G401.6 (cell line): ENCODE data around the gene CEP112.

Experiments used
- FAIRE-seq: peaks from 2 replicates; lab custom pipeline; 2012; peaks lifted over from hg19 to GRCh38; lab: Jason Lieb, UNC

The CEP112 gene

DNA sequence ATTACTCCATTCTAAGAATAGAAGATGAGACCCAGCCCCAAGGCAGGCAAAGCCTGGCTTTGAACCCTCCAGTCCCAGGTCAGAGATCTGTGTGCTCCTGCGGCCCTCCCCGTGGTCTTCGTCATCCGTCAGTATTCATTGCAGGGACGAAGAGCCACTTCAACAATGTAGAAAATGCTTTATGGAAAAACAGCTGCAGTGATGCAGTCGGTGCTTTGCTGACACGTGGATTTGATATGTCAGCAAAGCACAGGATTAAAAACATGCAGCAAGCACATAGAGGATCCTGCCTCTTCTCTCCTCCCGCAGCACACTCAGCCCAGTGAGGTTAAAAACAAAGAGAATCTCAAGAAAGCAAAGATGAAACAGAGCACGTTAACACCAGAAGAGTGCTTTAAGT is 513.4 kb downstream of the CEP112 start:
- no peak for FAIRE-seq

DNA sequence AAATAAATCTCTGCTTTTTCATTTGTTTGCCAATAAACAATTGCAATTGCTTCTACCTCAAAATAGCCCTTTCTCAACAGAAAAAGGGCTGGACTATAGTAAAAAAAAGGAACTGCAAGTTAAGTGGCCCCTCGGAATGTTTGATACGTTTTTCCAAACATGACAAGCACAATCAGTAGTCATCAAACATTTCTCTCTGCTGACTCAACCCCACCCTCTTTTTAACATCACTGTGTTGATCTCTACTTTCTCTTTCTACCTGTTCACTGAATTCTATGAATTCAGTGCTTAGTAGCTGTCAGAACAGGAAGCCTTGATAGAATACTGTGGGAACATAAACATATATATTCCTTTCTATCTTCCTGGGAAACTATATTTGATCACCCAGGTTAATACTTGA is 514.0 kb downstream of the CEP112 start:
- no peak for FAIRE-seq

DNA sequence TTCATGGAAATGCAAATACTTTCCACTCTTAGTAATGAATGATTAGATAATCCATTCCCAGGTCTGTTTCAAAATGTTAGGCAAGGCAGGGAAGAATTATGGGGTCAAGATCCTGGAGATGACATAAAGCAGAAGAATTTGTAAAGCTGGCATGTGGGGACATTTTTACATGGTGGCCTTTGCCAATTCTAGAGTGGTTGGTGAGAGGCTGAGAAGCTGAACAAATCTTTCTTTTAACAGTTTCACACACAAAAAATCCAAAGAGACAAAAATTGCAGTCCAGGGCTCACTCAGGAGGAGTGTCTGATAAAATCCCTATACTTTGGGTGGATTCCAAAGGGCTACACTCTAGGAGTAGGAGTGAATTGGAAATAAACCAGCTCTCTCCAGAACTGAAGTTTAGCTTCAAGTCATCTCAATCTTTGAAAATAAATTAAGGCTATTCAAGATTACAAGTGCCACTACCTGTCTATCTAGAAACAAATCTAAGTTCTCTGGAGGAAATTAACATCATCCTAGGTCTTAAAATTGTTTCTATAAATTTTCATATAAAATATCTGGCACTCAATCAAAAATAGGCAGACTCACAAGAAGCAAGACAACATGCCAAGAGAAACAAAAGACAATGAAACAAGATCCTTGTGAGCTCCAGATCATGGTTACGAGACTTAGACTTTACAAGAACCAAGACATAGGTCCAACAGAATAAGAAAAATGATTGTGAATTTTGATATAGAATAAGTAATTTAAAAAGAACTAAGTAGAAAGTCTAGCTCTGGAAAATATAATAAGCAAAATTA is 517.5 kb downstream of the CEP112 start:
- FAIRE-seq: no peak

- no peak for FAIRE-seq
Observed at GRCh38 chr17:65670667-65671371, 521.1 kb downstream of the CEP112 start.

- no peak for FAIRE-seq
Observed at GRCh38 chr17:65668211-65668610, 523.7 kb downstream of the CEP112 start.

DNA sequence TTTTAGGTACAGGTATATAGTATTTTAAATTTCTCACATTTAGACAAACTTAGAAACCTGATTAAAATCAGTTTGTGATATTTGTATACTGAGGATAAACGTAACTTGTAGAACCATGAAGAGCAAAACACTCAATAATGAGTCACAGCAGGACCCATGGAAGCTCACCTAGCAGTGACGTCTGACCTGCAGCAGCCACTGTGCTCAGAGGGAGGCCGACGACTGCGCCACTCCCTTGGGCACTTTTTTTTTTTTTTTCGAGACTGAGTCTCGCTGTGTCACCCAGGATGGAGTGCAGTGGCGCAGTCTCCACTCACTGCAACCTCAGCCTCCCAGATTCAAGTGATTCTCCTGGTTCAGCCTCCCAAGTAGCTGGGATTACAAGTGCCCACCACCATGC is 524.3 kb downstream of the CEP112 start:
- no peak for FAIRE-seq

- no peak for FAIRE-seq
Observed at GRCh38 chr17:65666876-65667321, 525.0 kb downstream of the CEP112 start.

- no peak for FAIRE-seq
Observed at GRCh38 chr17:65665966-65666365, 526.0 kb downstream of the CEP112 start.

DNA sequence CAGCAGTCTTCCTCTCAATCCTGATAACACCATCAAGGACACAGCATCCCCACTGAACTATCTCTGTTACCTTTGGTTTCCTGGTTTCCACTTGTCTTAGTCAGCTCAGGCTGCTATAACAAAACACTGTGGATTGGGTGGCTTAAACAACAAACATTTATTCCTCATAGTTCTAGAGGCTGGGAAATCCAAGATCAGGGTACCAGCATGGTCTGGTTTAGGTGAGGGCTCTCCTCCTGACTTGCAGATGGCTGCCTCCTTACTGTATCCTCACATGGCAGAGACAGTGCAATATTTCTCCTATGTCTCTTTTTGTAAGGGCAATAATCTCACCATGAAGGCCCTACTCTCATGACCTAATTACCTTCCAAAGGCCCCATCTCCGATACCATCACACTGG is 527.2 kb downstream of the CEP112 start:
- FAIRE-seq: no peak

DNA sequence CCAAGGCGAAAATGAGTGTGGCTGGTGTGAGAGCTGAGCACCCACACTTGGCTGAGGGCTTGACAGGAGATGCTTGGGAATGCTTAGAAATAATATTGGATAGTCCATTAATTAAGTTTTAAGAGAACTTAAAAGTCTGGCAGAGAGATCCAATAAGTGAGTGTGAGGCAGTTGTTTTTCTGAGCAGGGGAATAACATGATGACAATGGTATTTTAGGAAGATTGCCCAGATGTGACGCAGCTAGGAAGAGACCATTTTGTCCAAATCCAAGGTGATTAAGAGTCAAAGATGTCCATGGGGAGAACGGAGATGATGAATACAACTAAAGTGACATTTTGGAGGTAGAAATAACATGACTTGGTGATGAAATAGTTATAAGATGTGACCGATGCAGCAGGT is 527.7 kb downstream of the CEP112 start:
- no peak for FAIRE-seq

DNA sequence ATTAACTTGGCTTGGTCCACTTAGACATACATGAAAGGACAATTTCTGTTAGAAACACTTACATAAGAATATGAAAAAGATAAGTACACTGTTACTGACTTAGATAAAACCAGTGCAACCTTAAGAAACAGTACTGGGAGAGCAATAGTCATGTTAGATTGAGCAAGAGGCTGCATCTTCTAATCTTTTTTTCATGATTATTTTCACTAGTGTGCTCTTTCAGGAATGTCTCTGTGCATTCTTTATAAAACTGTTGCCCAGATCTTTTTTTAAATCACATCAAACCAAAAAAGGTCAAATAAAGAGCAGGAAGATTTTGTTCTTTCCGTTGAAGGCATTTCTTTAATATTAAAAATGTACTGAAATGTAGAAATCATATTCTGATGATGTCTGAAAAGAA is 529.7 kb downstream of the CEP112 start:
- FAIRE-seq: no peak

DNA sequence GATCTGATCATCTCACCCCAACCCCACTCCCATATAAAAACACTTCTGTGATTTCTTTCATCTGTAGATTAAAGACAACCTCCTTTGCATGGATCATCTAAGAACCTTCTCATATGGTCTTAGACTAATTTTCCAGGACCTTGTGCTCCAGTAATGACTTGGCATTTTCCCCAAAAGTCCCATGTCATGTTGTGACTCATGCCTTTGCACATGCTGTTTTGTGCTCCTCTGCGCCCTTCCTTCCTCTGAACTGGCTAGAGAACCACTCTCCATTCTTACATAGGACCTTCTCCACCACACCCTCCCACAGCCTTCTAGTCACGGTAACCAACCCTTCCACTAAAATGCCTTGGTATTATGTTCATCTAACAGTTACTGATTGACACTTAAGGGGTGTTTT is 531.0 kb downstream of the CEP112 start:
- FAIRE-seq: no peak

- no peak for FAIRE-seq
Observed at GRCh38 chr17:65660078-65660477, 531.9 kb downstream of the CEP112 start.

- FAIRE-seq: no peak
Observed at GRCh38 chr17:65659512-65659911, 532.4 kb downstream of the CEP112 start.

GRCh38 chr17:65657251-65657828 is 534.6 kb downstream of the CEP112 start:
- FAIRE-seq: no peak

DNA sequence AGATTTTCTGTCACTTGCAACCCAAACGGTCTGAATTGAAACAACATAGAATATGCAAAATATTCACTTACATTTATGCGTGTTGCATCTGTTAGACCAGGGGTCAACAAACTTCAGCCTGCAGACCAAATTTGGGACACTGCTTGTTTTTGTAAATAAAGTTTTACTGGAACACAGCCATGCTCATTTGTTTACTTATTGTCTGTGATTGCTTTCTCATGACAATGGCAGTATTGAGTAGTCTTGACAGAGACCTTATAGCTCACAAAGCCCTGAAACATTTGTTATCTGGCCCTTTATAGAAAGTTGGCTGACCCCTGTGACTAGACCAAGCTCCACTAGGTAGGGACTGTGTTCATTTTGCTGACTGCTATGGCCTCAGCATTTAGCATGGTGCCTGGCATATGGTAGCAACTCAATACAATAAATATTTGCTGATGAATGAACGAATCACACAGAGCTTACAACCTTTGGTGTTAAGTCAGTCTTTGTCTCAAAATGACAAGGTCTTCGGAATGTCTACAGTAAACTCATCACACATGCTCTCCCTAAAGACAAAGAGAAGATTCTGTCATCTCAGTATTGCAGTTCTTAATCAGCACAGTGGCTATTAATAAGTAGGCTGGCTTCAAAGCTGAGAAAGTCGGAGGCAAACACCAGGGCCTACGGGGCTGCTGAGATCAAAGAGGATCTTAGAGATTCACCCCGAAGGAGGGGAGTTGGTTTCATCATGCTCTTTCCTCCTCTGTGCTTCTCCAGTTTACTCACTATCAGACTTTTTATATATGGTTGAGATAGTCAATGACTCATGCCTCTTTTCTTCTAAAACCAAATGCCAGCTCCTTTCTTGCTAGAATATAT is 535.3 kb downstream of the CEP112 start:
- FAIRE-seq: no peak

- no peak for FAIRE-seq
Observed at GRCh38 chr17:65655706-65656105, 536.2 kb downstream of the CEP112 start.

DNA sequence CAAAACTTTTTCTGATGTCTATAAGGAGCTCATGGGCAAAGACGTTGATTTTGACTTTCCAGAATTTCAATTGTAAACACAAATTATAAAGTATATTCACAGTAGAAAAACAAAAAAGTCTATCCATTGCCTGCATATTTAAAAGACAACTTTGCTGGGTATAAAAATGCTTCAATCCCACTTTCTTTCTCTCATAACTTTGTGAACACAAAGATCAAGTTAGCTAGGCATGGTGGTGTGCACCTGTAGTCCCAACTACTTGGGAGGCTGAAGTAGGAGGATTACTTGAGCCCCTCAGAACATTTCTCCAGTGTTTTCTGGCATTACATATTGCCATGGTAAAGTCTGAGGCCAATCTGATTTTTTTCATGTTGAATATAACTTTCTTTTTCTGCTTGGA is 547.4 kb downstream of the CEP112 start:
- no peak for FAIRE-seq

DNA sequence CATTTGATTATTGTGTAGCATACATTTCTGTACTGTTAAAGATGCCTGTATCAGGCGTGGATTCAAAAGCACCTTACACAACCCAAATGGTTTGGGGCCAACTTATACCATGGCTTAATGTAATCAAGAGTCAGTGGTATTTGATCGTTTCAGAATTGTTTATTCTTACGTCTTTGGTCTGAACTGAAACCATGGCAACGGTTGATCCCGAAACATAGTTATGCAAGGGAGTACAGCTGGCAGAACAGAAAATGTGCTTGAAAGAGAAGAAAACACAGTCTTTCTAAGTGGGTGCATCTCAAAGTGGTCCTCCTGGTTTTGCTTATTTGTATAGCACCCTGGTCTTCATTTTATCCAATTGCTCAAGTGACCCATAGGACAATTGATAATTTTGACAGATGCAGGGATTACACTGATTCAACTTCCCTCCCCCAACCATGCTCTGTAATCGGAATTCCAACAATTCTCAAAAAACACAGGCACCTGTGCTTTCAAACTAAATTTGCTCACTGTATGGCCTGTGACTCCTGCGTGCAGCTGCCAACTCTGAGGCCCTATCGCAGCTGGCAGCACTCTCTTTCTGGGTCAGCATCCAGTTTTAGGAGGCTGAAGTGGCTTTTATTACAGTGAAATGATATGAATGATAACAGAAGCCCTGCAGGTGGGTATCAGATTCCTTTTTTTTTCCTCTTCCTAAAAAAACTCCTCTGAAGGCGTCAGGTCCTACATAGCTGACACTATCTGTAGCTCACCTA is 553.5 kb downstream of the CEP112 start:
- no peak for FAIRE-seq

DNA sequence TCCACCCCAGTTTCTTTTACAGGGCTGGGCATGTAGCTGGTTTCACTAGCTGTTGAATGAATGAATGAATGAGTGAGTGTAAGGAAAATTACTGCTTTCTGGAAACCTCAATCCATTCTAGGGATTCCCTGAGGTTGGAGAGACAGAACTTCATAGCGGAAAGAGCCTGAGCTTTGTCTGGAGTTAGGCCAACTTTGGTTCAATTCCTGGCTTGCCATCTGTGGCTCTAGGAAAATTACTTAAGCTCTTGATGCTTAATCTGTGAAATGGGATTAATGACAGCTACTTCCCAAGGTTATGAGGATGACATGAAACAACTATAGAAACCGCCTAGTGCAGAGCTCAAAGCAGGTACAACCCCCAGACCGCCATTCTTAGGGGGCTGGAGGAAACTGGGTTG is 554.1 kb downstream of the CEP112 start:
- FAIRE-seq: no peak

GRCh38 chr17:65634533-65634932 is 557.4 kb downstream of the CEP112 start:
- no peak for FAIRE-seq

DNA sequence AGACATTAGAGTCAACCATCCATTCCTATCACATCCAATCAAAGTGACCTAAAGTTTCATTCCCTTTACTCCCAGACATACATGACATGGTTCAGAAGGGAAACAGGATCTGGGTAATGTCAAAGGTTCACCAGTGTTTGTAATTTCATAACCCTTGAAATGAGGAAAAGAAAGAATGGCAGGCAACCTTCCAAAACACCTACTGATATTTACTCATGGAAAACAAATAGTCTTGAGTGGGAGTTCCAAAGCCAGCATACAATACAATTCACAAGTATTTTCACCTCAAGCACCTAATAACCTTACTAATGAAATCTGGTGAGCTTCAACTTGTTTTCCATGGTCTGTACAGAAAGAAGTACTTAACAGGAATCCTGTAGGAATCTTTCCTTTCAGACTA is 557.9 kb downstream of the CEP112 start:
- no peak for FAIRE-seq
